Left lung (tissue), 10 donors: ENCODE measurements around the gene CCDC33. TPM values are rescaled to one million over a fixed set of nuclear protein-coding genes. Genes with fewer than 3 reads are reported as not detected.

ENCODE experiments used
- ATAC-seq: fragments of 200-7000 bp; cut with Tn5 transposase; one replicate; pipeline ENCODE4 v1.9.1; 2020; ENCODE audit warnings: moderate library complexity
- DNase-seq, 4 donors: peaks; one replicate each; pipeline ENCODE4 v3.0.0-alpha.2; 2013 to 2020
- H3K27ac ChIP-seq, 2 donors: fragments of 200-600 bp; sonication (generic) in 1 of 2; one replicate each; pipeline versions ENCODE4 v1.5.0 to v1.8.0; 2020 to 2021
- H3K27me3 ChIP-seq, 2 donors: fragments of 200-600 bp; sonication (generic) in 1 of 2; one replicate each; pipeline versions ENCODE4 v1.5.0 to v1.8.0; 2020 to 2021
- H3K36me3 ChIP-seq, 2 donors: fragments of 200-600 bp; sonication (generic) in 1 of 2; one replicate each; pipeline versions ENCODE4 v1.5.0 to v1.8.0; 2020 to 2021
- H3K4me1 ChIP-seq, 2 donors: fragments of 200-600 bp; one replicate each; pipeline ENCODE4 v1.8.0; 2021
- H3K4me3 ChIP-seq, 2 donors: fragments of 200-600 bp; sonication (generic) in 1 of 2; one replicate each; pipeline versions ENCODE4 v1.5.0 to v1.8.0; 2020 to 2021; ENCODE audit warnings: mild to moderate bottlenecking in 1 of 2
- H3K9me3 ChIP-seq, 2 donors: fragments of 200-600 bp; sonication (generic) in 1 of 2; one replicate each; pipeline versions ENCODE4 v1.5.0 to v1.8.0; 2020 to 2021
- intact Hi-C, 2 donors: fragments of 100-400 bp; cut with DNase I; formaldehyde crosslinking; loops; one replicate each; pipeline versions ENCODE4 v1.11.2 to v1.14.2; 2022
- polyA plus RNA-seq, 6 donors: library from polyadenylated mRNA; unstranded; fragments of 120-200 nt; gene quantifications; one replicate each; pipeline ENCODE4 v1.2.1, GENCODE V29; 2013; ENCODE audit not compliant: insufficient read length in 6 of 6
- total RNA-seq, 2 donors: library from RNA; stranded (reverse); fragmentation: NEBNext Ultra II Directional; extraction: Animal tissue kit (Norgen Biotek cat#: 25700); gene quantifications; one replicate each; pipeline ENCODE4 v1.2.1, GENCODE V29; 2021
- TF ChIP-seq, protein P1 (sequence below), 2 donors: fragments of 200-600 bp; sonication (generic) in 1 of 2; IDR thresholded peaks; one replicate each; pipeline versions ENCODE4 v1.5.0 to v1.8.0; 2021; ENCODE audit warnings: antibody characterized with exemption in 2 of 2
- donor health status: DM: no; HTN: yes; CAD: no.
- donor health status: DM: no; HTN: no; CAD: no.

Gene CCDC33
- total and polyA plus RNA-seq, 8 donors, result 1.00 to 3.2 (median 1.9) TPM; not detected in 1

DNA sequence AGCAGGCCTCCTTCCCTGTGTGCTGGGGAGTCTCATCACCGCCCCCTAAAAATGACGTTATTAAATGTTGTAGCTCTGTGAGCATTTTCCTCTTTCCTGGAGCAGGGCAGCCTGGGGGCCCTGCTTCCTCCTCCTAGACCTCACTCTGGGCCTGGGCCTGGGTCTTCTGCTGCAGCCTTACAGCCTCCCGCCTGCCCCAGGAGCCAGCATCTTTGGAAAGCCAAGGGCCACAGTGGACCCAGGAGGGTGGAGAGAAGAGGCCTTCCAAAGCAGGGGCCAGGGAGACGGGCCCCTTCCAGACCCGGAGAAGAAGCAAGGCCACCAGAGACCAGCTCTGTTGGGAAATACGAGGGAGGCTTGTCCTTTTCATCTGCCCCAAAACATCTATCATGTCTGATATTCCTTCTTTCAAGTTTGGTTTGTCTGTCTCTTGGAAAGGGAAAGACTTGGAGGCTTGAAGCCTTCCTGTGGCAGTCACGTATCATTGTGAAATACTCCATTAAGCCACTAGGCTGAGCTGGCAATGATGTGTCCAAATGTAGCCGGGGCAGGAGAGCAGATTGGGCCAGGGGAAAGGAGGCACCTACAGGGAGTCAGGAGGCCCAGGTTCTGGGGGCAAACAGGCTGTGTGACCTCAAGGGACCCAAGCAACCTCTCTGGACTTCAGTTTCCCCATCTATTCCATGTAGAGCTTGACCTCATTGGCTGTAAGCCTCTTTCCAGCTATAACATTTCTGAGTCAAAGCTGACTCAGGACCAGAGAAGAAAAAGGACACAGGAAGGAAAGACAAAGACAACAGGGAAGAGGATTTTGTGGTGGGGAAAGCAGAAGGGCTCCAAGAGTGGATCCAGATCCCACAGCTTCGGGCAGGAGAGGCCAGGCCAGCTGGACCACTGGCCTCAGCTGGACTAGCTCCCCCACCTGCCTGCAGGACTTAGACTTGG lies 100.2 kb downstream of the CCDC33 start:
- H3K36me3 ChIP-seq, result no peaks in the 10 kb centered on the region
- no peaks in the 10 kb centered on the region for H3K27me3 ChIP-seq
- H3K4me3 ChIP-seq, result no peak overlapping the region
- intact Hi-C loops, result no loop called here
- no peak for ATAC-seq
- no peak overlapping the region for H3K27ac ChIP-seq
- no peak for DNase-seq
- H3K4me1 ChIP-seq, result peaks cover 0 to 9% of the 10 kb centered on the region in 2 donors
- no peaks in the 10 kb centered on the region for H3K9me3 ChIP-seq
- TF ChIP-seq, protein P1, sequence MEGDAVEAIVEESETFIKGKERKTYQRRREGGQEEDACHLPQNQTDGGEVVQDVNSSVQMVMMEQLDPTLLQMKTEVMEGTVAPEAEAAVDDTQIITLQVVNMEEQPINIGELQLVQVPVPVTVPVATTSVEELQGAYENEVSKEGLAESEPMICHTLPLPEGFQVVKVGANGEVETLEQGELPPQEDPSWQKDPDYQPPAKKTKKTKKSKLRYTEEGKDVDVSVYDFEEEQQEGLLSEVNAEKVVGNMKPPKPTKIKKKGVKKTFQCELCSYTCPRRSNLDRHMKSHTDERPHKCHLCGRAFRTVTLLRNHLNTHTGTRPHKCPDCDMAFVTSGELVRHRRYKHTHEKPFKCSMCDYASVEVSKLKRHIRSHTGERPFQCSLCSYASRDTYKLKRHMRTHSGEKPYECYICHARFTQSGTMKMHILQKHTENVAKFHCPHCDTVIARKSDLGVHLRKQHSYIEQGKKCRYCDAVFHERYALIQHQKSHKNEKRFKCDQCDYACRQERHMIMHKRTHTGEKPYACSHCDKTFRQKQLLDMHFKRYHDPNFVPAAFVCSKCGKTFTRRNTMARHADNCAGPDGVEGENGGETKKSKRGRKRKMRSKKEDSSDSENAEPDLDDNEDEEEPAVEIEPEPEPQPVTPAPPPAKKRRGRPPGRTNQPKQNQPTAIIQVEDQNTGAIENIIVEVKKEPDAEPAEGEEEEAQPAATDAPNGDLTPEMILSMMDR (IDR thresholded peaks at IDR 0.05), result no peak

DNA sequence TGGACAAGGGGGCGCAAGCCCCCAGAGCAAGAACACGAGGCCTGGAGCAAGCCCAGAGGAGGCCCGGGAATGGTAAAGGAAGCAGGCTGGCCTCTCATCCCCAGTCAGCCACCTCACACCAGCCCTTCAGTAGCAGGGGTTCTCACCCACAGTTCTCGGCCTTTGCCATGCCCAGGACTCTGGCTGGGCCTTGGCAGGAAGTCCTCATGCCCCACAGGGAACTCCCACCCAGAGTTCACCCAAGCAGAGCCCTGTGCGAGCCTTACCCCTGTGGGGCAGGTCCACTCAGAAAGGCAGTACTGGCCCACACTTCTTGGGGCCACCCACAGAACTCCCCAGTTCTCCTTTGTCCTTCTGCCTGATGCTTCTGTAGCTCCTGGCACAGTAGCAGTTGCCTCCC lies 101.0 kb downstream of the CCDC33 start:
- intact Hi-C loops, result no loop called here
- no peaks in the 10 kb centered on the region for H3K9me3 ChIP-seq
- peaks cover 0 to 9% of the 10 kb centered on the region in 2 donors for H3K4me1 ChIP-seq
- H3K36me3 ChIP-seq, result no peaks in the 10 kb centered on the region
- H3K4me3 ChIP-seq, result no peak overlapping the region
- ATAC-seq, result no peak
- TF ChIP-seq, protein P1 (IDR thresholded peaks at IDR 0.05), result no peak
- H3K27ac ChIP-seq, result no peak overlapping the region
- H3K27me3 ChIP-seq, result no peaks in the 10 kb centered on the region
- DNase-seq, result no peak

DNA sequence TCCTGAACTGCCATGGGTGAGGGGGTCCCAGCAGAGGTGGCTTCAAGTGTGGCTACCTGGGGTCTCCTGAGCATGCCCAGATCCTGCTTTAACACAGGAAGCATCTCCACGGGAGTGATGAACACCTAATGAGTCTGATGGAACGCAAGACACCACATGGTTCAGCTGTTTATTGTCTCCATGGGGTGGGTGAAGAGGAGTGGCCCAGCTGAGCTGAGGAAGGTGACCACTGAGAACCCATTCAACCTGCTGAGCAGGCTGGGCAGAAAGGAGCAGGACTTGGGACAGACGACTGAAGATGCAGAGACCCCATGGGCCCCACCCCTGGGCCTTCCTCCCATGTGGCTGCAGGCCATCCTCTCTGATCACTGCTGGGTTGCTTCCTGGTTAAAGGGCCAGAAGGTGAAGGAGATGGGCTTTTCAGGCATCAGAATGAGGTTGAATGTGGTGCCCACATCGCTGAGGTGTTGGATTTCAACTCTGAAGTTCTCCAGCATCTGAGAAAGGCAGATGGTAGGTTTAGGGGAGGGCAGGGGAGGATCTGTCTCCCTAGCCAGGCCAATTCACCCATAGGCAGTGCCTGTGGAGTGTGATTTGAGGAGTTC lies 101.6 kb downstream of the CCDC33 start:
- no peak overlapping the region for H3K4me3 ChIP-seq
- ATAC-seq (no peak), DNase-seq (no peak)
- TF ChIP-seq, protein P1 (IDR thresholded peaks at IDR 0.05), result no peak
- no peak overlapping the region for H3K27ac ChIP-seq
- intact Hi-C loops, result no loop called here
- no peaks in the 10 kb centered on the region for H3K27me3 ChIP-seq
- no peaks in the 10 kb centered on the region for H3K9me3 ChIP-seq
- H3K4me1 ChIP-seq, result peaks cover 0 to 9% of the 10 kb centered on the region in 2 donors
- no peaks in the 10 kb centered on the region for H3K36me3 ChIP-seq

DNA sequence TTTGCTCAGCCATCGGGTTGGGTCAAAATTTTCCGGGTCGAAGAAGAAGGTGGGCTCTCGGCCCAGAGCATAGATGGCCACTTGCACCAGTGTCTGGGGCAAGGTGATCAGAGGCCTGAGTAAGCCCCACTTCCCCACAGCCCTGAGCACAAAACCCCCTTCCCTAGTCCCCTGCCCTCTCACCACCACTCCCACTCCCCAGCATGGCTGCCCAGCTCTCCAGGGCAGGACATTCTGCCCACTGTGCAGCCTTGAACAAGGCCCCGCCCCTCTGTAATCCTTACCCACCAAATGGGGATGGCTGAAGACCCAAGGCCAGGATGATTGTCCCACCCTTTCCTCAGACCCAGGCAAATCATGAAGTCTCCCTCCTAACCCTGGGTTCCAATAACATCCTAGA lies 102.5 kb downstream of the CCDC33 start:
- no peak for DNase-seq
- intact Hi-C loops, result no loop called here

More for the DNA sequence above, 102.5 kb downstream of the CCDC33 start:
- Histone ChIP-seq H3K9me3 (no peaks in the 10 kb centered on the region), H3K27ac (no peak overlapping the region), H3K4me3 (no peak overlapping the region), H3K27me3 (no peaks in the 10 kb centered on the region), H3K36me3 (no peaks in the 10 kb centered on the region), H3K4me1 (peaks cover 0 to 9% of the 10 kb centered on the region in 2 donors)
- ATAC-seq, result no peak
- TF ChIP-seq, protein P1 (IDR thresholded peaks at IDR 0.05), result no peak
